OCI-LY1 (cell line): ENCODE results near the gene MDM4.

Source experiments
- H2AFZ ChIP-seq: fragments of 200-600 bp; sonication (generic), shearing (Covaris generic); 2 replicates; pipeline ENCODE4 v1.6.0; 2014; ENCODE audit warnings: antibody characterized with exemption, mild to moderate bottlenecking, low read length
- H3F3A ChIP-seq: fragments of 200-600 bp; sonication (generic), shearing (Covaris generic); 2 replicates; pipeline ENCODE4 v1.6.0; 2014; ENCODE audit warnings: mild to moderate bottlenecking, antibody characterized with exemption, low read length, moderate library complexity; ENCODE audit not compliant: insufficient read depth
- H3K27ac ChIP-seq: fragments of 200-600 bp; sonication (generic); 2 replicates; pipeline ENCODE4 v1.5.1; 2014; ENCODE audit warnings: low read length, mixed run types, mild to moderate bottlenecking, low read depth; ENCODE audit not compliant: poor library complexity, severe bottlenecking
- H3K27me3 ChIP-seq: fragments of 200-600 bp; sonication (generic); 2 replicates; pipeline ENCODE4 v1.6.0; 2014; ENCODE audit warnings: antibody characterized with exemption, mild to moderate bottlenecking, low read length, moderate library complexity; ENCODE audit not compliant: insufficient read depth
- H3K36me3 ChIP-seq: fragments of 200-600 bp; sonication (generic); 2 replicates; pipeline ENCODE4 v1.6.1; 2014; ENCODE audit warnings: mild to moderate bottlenecking, antibody characterized with exemption, low read length, moderate library complexity, mixed read lengths; ENCODE audit not compliant: insufficient read depth
- H3K4me1 ChIP-seq: fragments of 200-600 bp; sonication (generic); 2 replicates; pipeline ENCODE4 v1.5.1; 2014; ENCODE audit warnings: mild to moderate bottlenecking, low read length, moderate library complexity; ENCODE audit not compliant: insufficient read depth, severe bottlenecking
- H3K4me2 ChIP-seq: fragments of 200-600 bp; sonication (generic), shearing (Covaris generic); 2 replicates; pipeline ENCODE4 v1.6.1; 2014; ENCODE audit warnings: low read length
- H3K4me3 ChIP-seq: fragments of 200-600 bp; sonication (generic); 2 replicates; pipeline ENCODE4 v1.5.1; 2014; ENCODE audit warnings: low read length, low read depth, mild to moderate bottlenecking, mixed read lengths; ENCODE audit not compliant: poor library complexity, severe bottlenecking
- H3K79me2 ChIP-seq: fragments of 200-600 bp; shearing (Covaris generic); 2 replicates; pipeline ENCODE4 v1.6.1; 2016; ENCODE audit warnings: mixed run types, low read length, mixed read lengths; ENCODE audit not compliant: insufficient read depth
- H3K9ac ChIP-seq: fragments of 200-600 bp; sonication (generic), shearing (Covaris generic); 2 replicates; pipeline ENCODE4 v1.6.1; 2014; ENCODE audit warnings: mild to moderate bottlenecking, low read length, mixed read lengths
- H3K9me2 ChIP-seq: fragments of 200-600 bp; sonication (generic), shearing (Covaris generic); 2 replicates; pipeline ENCODE4 v1.6.1; 2014; ENCODE audit warnings: low read depth, mild to moderate bottlenecking, low read length, mixed read lengths
- H3K9me3 ChIP-seq: fragments of 200-600 bp; shearing (Covaris generic); 2 replicates; pipeline ENCODE4 v1.6.1; 2014; ENCODE audit warnings: low read length, mixed read lengths
- H4K20me1 ChIP-seq: fragments of 200-600 bp; sonication (generic), shearing (Covaris generic); 2 replicates; pipeline ENCODE4 v1.6.0; 2016; ENCODE audit warnings: mild to moderate bottlenecking, low read length; ENCODE audit not compliant: insufficient read depth
- CTCF ChIP-seq: fragments of 200-600 bp; sonication (generic), shearing (Covaris generic); IDR thresholded peaks from 2 replicates; pipeline ENCODE4 v1.5.1; 2017; ENCODE audit warnings: mild to moderate bottlenecking, antibody characterized with exemption, low read length, moderate library complexity, mixed read lengths
- EZH2 ChIP-seq: fragments of 200-600 bp; sonication (generic), shearing (Covaris generic); IDR thresholded peaks from 2 replicates; pipeline ENCODE4 v1.8.0; 2017; ENCODE audit warnings: borderline replicate concordance, mixed run types, mild to moderate bottlenecking, antibody characterized with exemption, low read length, moderate library complexity, mixed read lengths

The MDM4 gene

GRCh38 chr1:204528241-204528640 lies 12.0 kb downstream of the MDM4 start:
- no peak overlapping the region for H3K4me3 ChIP-seq
- H3K9ac ChIP-seq = no peak overlapping the region
- no peaks in the 10 kb centered on the region for H3F3A ChIP-seq
- H2AFZ ChIP-seq = no peak overlapping the region
- peaks cover 25% of the 10 kb centered on the region for H3K79me2 ChIP-seq
- H3K27ac ChIP-seq = peak overlapping the region; percentile 50
- no peaks in the 10 kb centered on the region for H4K20me1 ChIP-seq
- peaks cover 44% of the 10 kb centered on the region for H3K4me1 ChIP-seq
- no peaks in the 10 kb centered on the region for H3K9me2 ChIP-seq
- H3K9me3 ChIP-seq = peaks cover 8% of the 10 kb centered on the region; the same call in 1 of the 2 replicates
- peaks cover 99% of the 10 kb centered on the region for H3K36me3 ChIP-seq
- no peak overlapping the region for H3K4me2 ChIP-seq
- TF ChIP-seq CTCF (no peak), EZH2 (no peak)
- no peaks in the 10 kb centered on the region for H3K27me3 ChIP-seq

- TF ChIP-seq CTCF (no peak), EZH2 (no peak)
- peaks cover 40% of the 10 kb centered on the region for H3K4me1 ChIP-seq
- H3K27ac ChIP-seq = peak overlapping the region; percentile 50
- H4K20me1 ChIP-seq = no peaks in the 10 kb centered on the region
- no peak overlapping the region for H3K9ac ChIP-seq
- H3K9me3 ChIP-seq = peaks cover 6% of the 10 kb centered on the region; the same call in 1 of the 2 replicates
- no peak overlapping the region for H3K4me2 ChIP-seq
- H3K9me2 ChIP-seq = no peaks in the 10 kb centered on the region
- no peaks in the 10 kb centered on the region for H3F3A ChIP-seq
- H3K36me3 ChIP-seq = peaks cover 100% of the 10 kb centered on the region
- H3K4me3 ChIP-seq = no peak overlapping the region
- no peak overlapping the region for H2AFZ ChIP-seq
- H3K27me3 ChIP-seq = no peaks in the 10 kb centered on the region
- peaks cover 22% of the 10 kb centered on the region for H3K79me2 ChIP-seq
Measured at GRCh38 chr1:204528677-204529076, 12.5 kb downstream of the MDM4 start.

- Histone ChIP-seq H3K79me2 (peaks cover 14% of the 10 kb centered on the region), H3K9me2 (no peaks in the 10 kb centered on the region), H3K4me2 (no peak overlapping the region), H3F3A (no peaks in the 10 kb centered on the region), H3K27me3 (no peaks in the 10 kb centered on the region), H3K27ac (peak overlapping the region; percentile 50), H3K4me3 (no peak overlapping the region), H4K20me1 (no peaks in the 10 kb centered on the region), H3K9ac (no peak overlapping the region), H2AFZ (no peak overlapping the region), H3K4me1 (peaks cover 33% of the 10 kb centered on the region), H3K36me3 (peaks cover 100% of the 10 kb centered on the region), H3K9me3 (no peaks in the 10 kb centered on the region)
- peak; percentile 29; the same call in 1 of the 2 replicates for TF ChIP-seq CTCF
- TF ChIP-seq EZH2 = no peak
Measured at GRCh38 chr1:204529371-204529895, 13.2 kb downstream of the MDM4 start.
